B cell (primary cell): ENCODE results near the gene SYT6. TPM values are rescaled to one million over a fixed set of nuclear protein-coding genes. Genes with fewer than 3 reads are reported as not detected.

Source experiments
- ATAC-seq: fragments of 200-7000 bp; cut with Tn5 transposase; one replicate; pipeline ENCODE4 v1.10.0; 2021; ENCODE audit warnings: low read depth, mild to moderate bottlenecking, moderate number of reproducible peaks, moderate library complexity
- CTCF ChIA-PET: fragments of 350-600 bp; sonication (Branson Sonifier 250); formaldehyde crosslinking; loops from one replicate; lab custom pipeline; 2021; ENCODE audit warnings: antibody characterized with exemption, inconsistent platforms; lab: Charles Lee
- POLR2A ChIA-PET: fragments of 350-600 bp; sonication (Branson Sonifier 250); formaldehyde crosslinking; loops from one replicate; lab custom pipeline; 2021; ENCODE audit warnings: antibody characterized with exemption; lab: Charles Lee
- DNase-seq: peaks from one replicate; pipeline ENCODE4 v3.0.0; 2013
- H2AFZ ChIP-seq: 2 replicates; pipeline ENCODE4 v1.6.1; 2012; ENCODE audit warnings: mild to moderate bottlenecking, low read depth, low read length; ENCODE audit not compliant: insufficient read depth, poor library complexity, severe bottlenecking
- H3K27ac ChIP-seq, 2 donors: 1 replicate in 1 of 2; 2 replicates in 1 of 2; pipeline ENCODE4 v1.5.1; 2012 to 2013; ENCODE audit warnings: low read length in 2 of 2, mild to moderate bottlenecking in 2 of 2, moderate library complexity in 1 of 2
- H3K27me3 ChIP-seq, 4 experiments: fragments of 200-600 bp in 1 of 4; sonication (generic) in 1 of 4; replicated peaks in 1 of 4; 1 replicate in 2 of 4; 2 replicates in 2 of 4; pipeline versions ENCODE4 v1.6.1 to v1.7.0; 2013 to 2016; ENCODE audit warnings: low read length in 3 of 4, mild to moderate bottlenecking in 2 of 4, mixed read lengths in 1 of 4, moderate library complexity in 1 of 4; ENCODE audit not compliant: insufficient read depth in 4 of 4, control insufficient read depth in 3 of 4; ENCODE audit errors: control extremely low read depth in 1 of 4
- H3K36me3 ChIP-seq, 2 experiments: replicated peaks in 1 of 2; 1 replicate in 1 of 2; 2 replicates in 1 of 2; pipeline versions ENCODE4 v1.6.1 to v1.7.1; 2013; ENCODE audit warnings: low read length in 1 of 2; ENCODE audit not compliant: insufficient read depth in 2 of 2, control insufficient read depth in 1 of 2; ENCODE audit errors: control extremely low read depth in 1 of 2, extremely low read depth in 1 of 2
- H3K4me1 ChIP-seq, 2 donors: fragments of 200-600 bp in 1 of 2; sonication (generic) in 1 of 2; 1 replicate in 1 of 2; 2 replicates in 1 of 2; pipeline versions ENCODE4 v1.5.1 to v1.6.1; 2013 to 2017; ENCODE audit warnings: low read length in 2 of 2; ENCODE audit not compliant: control insufficient read depth in 2 of 2, insufficient read depth in 2 of 2
- H3K4me2 ChIP-seq: replicated peaks from 2 replicates; pipeline ENCODE3; 2012; ENCODE audit warnings: mild to moderate bottlenecking, low read depth, low read length; ENCODE audit not compliant: poor library complexity, severe bottlenecking
- H3K4me3 ChIP-seq, 5 experiments: fragments of 200-600 bp in 1 of 5; sonication (generic) in 1 of 5; 1 replicate in 3 of 5; 2 replicates in 2 of 5; pipeline versions ENCODE4 v1.5.1 to v1.7.0; 2011 to 2016; ENCODE audit warnings: low read length in 4 of 5, mild to moderate bottlenecking in 4 of 5, low read depth in 2 of 5, control low read depth in 1 of 5, moderate library complexity in 1 of 5; ENCODE audit not compliant: insufficient read depth in 1 of 5; ENCODE audit errors: control extremely low read depth in 1 of 5, extremely low read depth in 1 of 5
- H3K79me2 ChIP-seq: fragments of 200-600 bp; sonication (generic); one replicate; pipeline ENCODE4 v1.6.0; 2016; ENCODE audit warnings: low read length; ENCODE audit not compliant: control insufficient read depth, insufficient read depth
- H3K9ac ChIP-seq: fragments of 200-600 bp; sonication (generic); 2 replicates; pipeline ENCODE4 v1.6.1; 2017; ENCODE audit warnings: mild to moderate bottlenecking, low read length, moderate library complexity
- H3K9me3 ChIP-seq, 3 donors: one replicate each; pipeline versions ENCODE4 v1.6.1 to v1.7.1; 2013; ENCODE audit warnings: low read length in 2 of 3; ENCODE audit not compliant: control insufficient read depth in 2 of 3, insufficient read depth in 1 of 3; ENCODE audit errors: control extremely low read depth in 1 of 3
- H4K20me1 ChIP-seq: 2 replicates; pipeline ENCODE4 v1.6.0; 2012; ENCODE audit warnings: mild to moderate bottlenecking, low read length; ENCODE audit not compliant: insufficient read depth, control insufficient read depth, poor library complexity, severe bottlenecking
- H3K27ac Mint-ChIP-seq: one replicate; pipeline ENCODE4 v1.8.0; 2021; ENCODE audit warnings: mixed read lengths
- H3K27me3 Mint-ChIP-seq: one replicate; pipeline ENCODE4 v1.8.0; 2021; ENCODE audit warnings: mixed read lengths
- H3K4me1 Mint-ChIP-seq: one replicate; pipeline ENCODE4 v1.8.0; 2021; ENCODE audit warnings: mixed read lengths
- H3K4me3 Mint-ChIP-seq: one replicate; pipeline ENCODE4 v1.8.0; 2021; ENCODE audit warnings: mixed read lengths
- H3K9me3 Mint-ChIP-seq: one replicate; pipeline ENCODE4 v1.8.0; 2022; ENCODE audit warnings: mixed read lengths; ENCODE audit not compliant: insufficient read depth
- EZH2 ChIP-seq: IDR thresholded peaks from 2 replicates; pipeline ENCODE4 v1.6.1; 2012; ENCODE audit warnings: borderline replicate concordance, low read depth, mild to moderate bottlenecking, moderate library complexity, low read length; ENCODE audit not compliant: insufficient read depth, poor library complexity, severe bottlenecking
- WGBS: methylation state at CpG from one replicate; pipeline ENCODE4 v1.1.5; 2013; ENCODE audit warnings: missing lambda C conversion rate; ENCODE audit not compliant: insufficient coverage; 5-methylcytosine and 5-hydroxymethylcytosine counted together
- intact Hi-C: fragments of 100-400 bp; cut with micrococcal nuclease; formaldehyde crosslinking; loops from one replicate; pipeline ENCODE4 v1.10.0; 2022
- polyA plus RNA-seq: library from polyadenylated mRNA; depleted of rRNA; stranded (reverse); fragments of >200 nt; gene quantifications from 2 replicates; pipeline ENCODE4 v1.2.3, GENCODE V29; 2012
- total RNA-seq, 2 donors: library from RNA; stranded (reverse); fragments of 120-200 nt in 1 of 2; gene quantifications; 1 replicate in 1 of 2; 2 replicates in 1 of 2; pipeline versions ENCODE4 v1.2.3 to v1.2.4, GENCODE V29; 2013 to 2022
- TF ChIP-seq, protein P1 (sequence below): fragments of 200-600 bp; IDR thresholded peaks from one replicate; pipeline ENCODE4 v1.8.0; 2022; ENCODE audit warnings: antibody characterized with exemption, mild to moderate bottlenecking

Gene SYT6
- total and polyA plus RNA-seq, 2 donors (not counting 1 experiment from before 2014, with no cell fraction given), result not detected

- H2AFZ ChIP-seq, result no peak overlapping the region
- intact Hi-C loops, result no loop called here
- H3K36me3 ChIP-seq, result no peaks in the 10 kb centered on the region
- DNase-seq, result no peak
- WGBS, result 75% methylated on average over 6 of the region's 7 CpGs
- H3K9ac ChIP-seq, result no peak overlapping the region
- CTCF ChIA-PET, result no interaction called here
- no peaks in the 10 kb centered on the region for H3K4me1 Mint-ChIP-seq
- no peak overlapping the region for H3K27ac Mint-ChIP-seq
- POLR2A ChIA-PET, result no interaction called here
- H3K79me2 ChIP-seq, result no peaks in the 10 kb centered on the region
- peaks cover 34% of the 10 kb centered on the region for H3K27me3 Mint-ChIP-seq
- no peaks in the 10 kb centered on the region for H3K9me3 ChIP-seq
- no peak overlapping the region for H3K4me2 ChIP-seq
- H3K4me3 Mint-ChIP-seq, result no peak overlapping the region
- no peak overlapping the region for H3K27ac ChIP-seq
- H3K4me1 ChIP-seq, result no peaks in the 10 kb centered on the region
- no peaks in the 10 kb centered on the region for H3K9me3 Mint-ChIP-seq
- no peak for ATAC-seq
- no peak overlapping the region for H3K4me3 ChIP-seq
- H4K20me1 ChIP-seq, result no peaks in the 10 kb centered on the region
- H3K27me3 ChIP-seq, result no peaks in the 10 kb centered on the region
- TF ChIP-seq EZH2, result no peak
- TF ChIP-seq, protein P1, sequence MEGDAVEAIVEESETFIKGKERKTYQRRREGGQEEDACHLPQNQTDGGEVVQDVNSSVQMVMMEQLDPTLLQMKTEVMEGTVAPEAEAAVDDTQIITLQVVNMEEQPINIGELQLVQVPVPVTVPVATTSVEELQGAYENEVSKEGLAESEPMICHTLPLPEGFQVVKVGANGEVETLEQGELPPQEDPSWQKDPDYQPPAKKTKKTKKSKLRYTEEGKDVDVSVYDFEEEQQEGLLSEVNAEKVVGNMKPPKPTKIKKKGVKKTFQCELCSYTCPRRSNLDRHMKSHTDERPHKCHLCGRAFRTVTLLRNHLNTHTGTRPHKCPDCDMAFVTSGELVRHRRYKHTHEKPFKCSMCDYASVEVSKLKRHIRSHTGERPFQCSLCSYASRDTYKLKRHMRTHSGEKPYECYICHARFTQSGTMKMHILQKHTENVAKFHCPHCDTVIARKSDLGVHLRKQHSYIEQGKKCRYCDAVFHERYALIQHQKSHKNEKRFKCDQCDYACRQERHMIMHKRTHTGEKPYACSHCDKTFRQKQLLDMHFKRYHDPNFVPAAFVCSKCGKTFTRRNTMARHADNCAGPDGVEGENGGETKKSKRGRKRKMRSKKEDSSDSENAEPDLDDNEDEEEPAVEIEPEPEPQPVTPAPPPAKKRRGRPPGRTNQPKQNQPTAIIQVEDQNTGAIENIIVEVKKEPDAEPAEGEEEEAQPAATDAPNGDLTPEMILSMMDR, result no peak
Measured at GRCh38 chr1:114130846-114131525, 22.7 kb downstream of the SYT6 start.

GRCh38 chr1:114130213-114130612, 23.5 kb downstream of the SYT6 start:
- no peak for DNase-seq
- intact Hi-C loops, result no loop called here
- no peaks in the 10 kb centered on the region for H4K20me1 ChIP-seq
- TF ChIP-seq, protein P1, result no peak
- TF ChIP-seq EZH2, result no peak
- ChIA-PET CTCF (no interaction called here), POLR2A (no interaction called here)
- H3K9me3 Mint-ChIP-seq, result no peaks in the 10 kb centered on the region
- no peak overlapping the region for H3K27ac Mint-ChIP-seq
- H3K27me3 ChIP-seq, result no peaks in the 10 kb centered on the region
- H3K4me3 ChIP-seq, result no peak overlapping the region
- no peak for ATAC-seq
- H3K9me3 ChIP-seq, result no peaks in the 10 kb centered on the region
- H3K9ac ChIP-seq, result no peak overlapping the region
- H2AFZ ChIP-seq, result no peak overlapping the region
- H3K4me3 Mint-ChIP-seq, result no peak overlapping the region
- H3K27me3 Mint-ChIP-seq, result peaks cover 33% of the 10 kb centered on the region
- no peaks in the 10 kb centered on the region for H3K4me1 Mint-ChIP-seq
- no peaks in the 10 kb centered on the region for H3K36me3 ChIP-seq
- no peak overlapping the region for H3K4me2 ChIP-seq
- no peaks in the 10 kb centered on the region for H3K4me1 ChIP-seq
- WGBS, result 80% methylated on average over 2 of the region's 4 CpGs
- H3K79me2 ChIP-seq, result no peaks in the 10 kb centered on the region
- H3K27ac ChIP-seq, result no peak overlapping the region
